Astrocyte (in vitro differentiated cells and primary cell): ENCODE data around the gene MNAT1. TPM values are rescaled to one million over a fixed set of nuclear protein-coding genes. Genes with fewer than 3 reads are reported as not detected.

ENCODE experiments used
- DNase-seq: peaks from one replicate; pipeline ENCODE4 v3.0.0-alpha.2; 2010; ENCODE audit warnings: low read depth
- FAIRE-seq: peaks from 2 replicates; lab custom pipeline; 2011; peaks lifted over from hg19 to GRCh38; lab: Jason Lieb, UNC
- H2AFZ ChIP-seq: 2 replicates; pipeline ENCODE4 v1.6.0; 2012; ENCODE audit warnings: low read depth, low read length, inconsistent platforms
- H3K27ac ChIP-seq: 2 replicates; pipeline ENCODE4 v1.5.1; 2011; ENCODE audit warnings: low read depth, low read length, inconsistent platforms
- H3K27me3 ChIP-seq: 2 replicates; pipeline ENCODE4 v1.6.0; 2011; ENCODE audit warnings: low read length, inconsistent platforms; ENCODE audit not compliant: insufficient read depth
- H3K36me3 ChIP-seq: 2 replicates; pipeline ENCODE4 v1.5.1; 2011; ENCODE audit warnings: low read length, inconsistent platforms; ENCODE audit not compliant: insufficient read depth
- H3K4me1 ChIP-seq: 2 replicates; pipeline ENCODE4 v1.5.1; 2011; ENCODE audit warnings: low read length, inconsistent platforms; ENCODE audit not compliant: insufficient read depth
- H3K4me2 ChIP-seq: 2 replicates; pipeline ENCODE4 v1.6.0; 2012; ENCODE audit warnings: low read length, inconsistent platforms
- H3K4me3 ChIP-seq: 2 replicates; pipeline ENCODE4 v1.5.1; 2011; ENCODE audit warnings: low read depth, mild to moderate bottlenecking, low read length, inconsistent platforms; ENCODE audit not compliant: insufficient read depth
- H3K79me2 ChIP-seq: 2 replicates; pipeline ENCODE4 v1.6.0; 2012; ENCODE audit warnings: mild to moderate bottlenecking, low read length, inconsistent platforms; ENCODE audit not compliant: insufficient read depth
- H3K9ac ChIP-seq: 2 replicates; pipeline ENCODE4 v1.6.0; 2012; ENCODE audit warnings: mild to moderate bottlenecking, low read length, inconsistent platforms
- H3K9me3 ChIP-seq: 2 replicates; pipeline ENCODE4 v1.5.1; 2012; ENCODE audit warnings: low read depth, mild to moderate bottlenecking, low read length, inconsistent platforms; ENCODE audit not compliant: insufficient read depth
- H4K20me1 ChIP-seq: 2 replicates; pipeline ENCODE4 v1.6.0; 2012; ENCODE audit warnings: low read length, inconsistent platforms; ENCODE audit not compliant: insufficient read depth
- H3K27ac Mint-ChIP-seq: one replicate; pipeline ENCODE4 v1.8.0; 2021; ENCODE audit warnings: mild to moderate bottlenecking, mixed read lengths; ENCODE audit not compliant: unreplicated experiment
- H3K27me3 Mint-ChIP-seq: one replicate; pipeline ENCODE4 v1.8.0; 2021; ENCODE audit warnings: low read depth, mixed read lengths; ENCODE audit not compliant: unreplicated experiment
- H3K36me3 Mint-ChIP-seq: one replicate; pipeline ENCODE4 v1.8.0; 2021; ENCODE audit warnings: low read depth, mixed read lengths; ENCODE audit not compliant: unreplicated experiment
- H3K4me1 Mint-ChIP-seq: one replicate; pipeline ENCODE4 v1.8.0; 2021; ENCODE audit warnings: low read depth, mixed read lengths; ENCODE audit not compliant: unreplicated experiment
- H3K4me3 Mint-ChIP-seq: one replicate; pipeline ENCODE4 v1.8.0; 2021; ENCODE audit warnings: mild to moderate bottlenecking, moderate library complexity, mixed read lengths; ENCODE audit not compliant: unreplicated experiment
- H3K9me3 Mint-ChIP-seq: one replicate; pipeline ENCODE4 v1.8.0; 2021; ENCODE audit warnings: mild to moderate bottlenecking, mixed read lengths; ENCODE audit not compliant: unreplicated experiment
- EZH2 ChIP-seq: IDR thresholded peaks from 2 replicates; pipeline ENCODE4 v1.6.1; 2012; ENCODE audit warnings: mild to moderate bottlenecking, low read length, inconsistent platforms; ENCODE audit not compliant: insufficient read depth
- total RNA-seq: library from RNA; stranded (reverse); gene quantifications from 2 replicates; pipeline ENCODE4 v1.2.1, GENCODE V29; 2021
- TF ChIP-seq, protein P1 (sequence below): IDR thresholded peaks from 2 replicates; pipeline ENCODE4 v1.5.1; 2011; ENCODE audit warnings: low read depth, mild to moderate bottlenecking, inconsistent platforms, low read length, moderate library complexity; ENCODE audit not compliant: insufficient read depth

Gene MNAT1
- total RNA-seq, 1 donor from 2014 or later, result 36.0 TPM

DNA sequence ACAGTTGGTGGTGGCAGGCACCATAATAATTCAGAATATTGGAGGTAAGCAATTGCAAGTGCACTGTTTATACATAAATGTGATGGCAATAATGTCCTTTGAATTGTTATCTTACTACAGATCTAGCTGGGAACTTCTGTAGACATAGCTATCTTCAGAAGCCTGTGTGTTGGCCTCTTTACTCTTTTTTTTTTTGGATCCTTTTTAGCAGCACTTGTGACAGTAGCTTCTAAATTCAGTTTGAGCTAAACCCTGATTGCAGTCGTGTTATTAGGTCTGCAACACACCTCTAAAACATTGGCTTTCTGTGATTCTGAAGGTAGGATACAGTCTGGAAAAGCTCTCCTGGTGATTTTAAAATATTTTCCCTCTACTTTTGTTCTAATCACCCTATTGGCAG is 285.0 kb downstream of the MNAT1 start:
- no peak overlapping the region for H2AFZ ChIP-seq
- H3K9me3 Mint-ChIP-seq, result peaks cover 7% of the 10 kb centered on the region
- H3K79me2 ChIP-seq, result no peaks in the 10 kb centered on the region
- H3K27ac ChIP-seq, result no peak overlapping the region
- H3K27me3 Mint-ChIP-seq, result no peaks in the 10 kb centered on the region
- no peak overlapping the region for H3K27ac Mint-ChIP-seq
- DNase-seq, result no peak
- H3K4me2 ChIP-seq, result no peak overlapping the region
- peaks cover 2% of the 10 kb centered on the region for H3K4me1 Mint-ChIP-seq
- TF ChIP-seq, protein P1, sequence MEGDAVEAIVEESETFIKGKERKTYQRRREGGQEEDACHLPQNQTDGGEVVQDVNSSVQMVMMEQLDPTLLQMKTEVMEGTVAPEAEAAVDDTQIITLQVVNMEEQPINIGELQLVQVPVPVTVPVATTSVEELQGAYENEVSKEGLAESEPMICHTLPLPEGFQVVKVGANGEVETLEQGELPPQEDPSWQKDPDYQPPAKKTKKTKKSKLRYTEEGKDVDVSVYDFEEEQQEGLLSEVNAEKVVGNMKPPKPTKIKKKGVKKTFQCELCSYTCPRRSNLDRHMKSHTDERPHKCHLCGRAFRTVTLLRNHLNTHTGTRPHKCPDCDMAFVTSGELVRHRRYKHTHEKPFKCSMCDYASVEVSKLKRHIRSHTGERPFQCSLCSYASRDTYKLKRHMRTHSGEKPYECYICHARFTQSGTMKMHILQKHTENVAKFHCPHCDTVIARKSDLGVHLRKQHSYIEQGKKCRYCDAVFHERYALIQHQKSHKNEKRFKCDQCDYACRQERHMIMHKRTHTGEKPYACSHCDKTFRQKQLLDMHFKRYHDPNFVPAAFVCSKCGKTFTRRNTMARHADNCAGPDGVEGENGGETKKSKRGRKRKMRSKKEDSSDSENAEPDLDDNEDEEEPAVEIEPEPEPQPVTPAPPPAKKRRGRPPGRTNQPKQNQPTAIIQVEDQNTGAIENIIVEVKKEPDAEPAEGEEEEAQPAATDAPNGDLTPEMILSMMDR, result no peak
- no peak for TF ChIP-seq EZH2
- H3K36me3 Mint-ChIP-seq, result peaks cover 7% of the 10 kb centered on the region
- no peak overlapping the region for H3K4me3 ChIP-seq
- no peak for FAIRE-seq
- H3K4me3 Mint-ChIP-seq, result no peak overlapping the region
- no peaks in the 10 kb centered on the region for H3K9me3 ChIP-seq
- no peaks in the 10 kb centered on the region for H4K20me1 ChIP-seq
- no peaks in the 10 kb centered on the region for H3K27me3 ChIP-seq
- no peaks in the 10 kb centered on the region for H3K36me3 ChIP-seq
- no peaks in the 10 kb centered on the region for H3K4me1 ChIP-seq
- H3K9ac ChIP-seq, result no peak overlapping the region

Other genes starting within 250 kb of the MNAT1 start
- gene C14orf39, start 248.7 kb upstream of the MNAT1 start, total RNA-seq, result 1.6 and 2.1 TPM in 2 replicates
- gene SIX6, start 225.6 kb upstream of the MNAT1 start, total RNA-seq, result not detected in 2 replicates
- 0.07 and 0.20 TPM in 2 replicates for gene SIX1, start 85.3 kb upstream of the MNAT1 start, total RNA-seq
- 11.2 and 14.0 TPM in 2 replicates for gene SIX4, start 10.4 kb upstream of the MNAT1 start, total RNA-seq
- gene TRMT5, start 246.3 kb downstream of the MNAT1 start, total RNA-seq, result 14.1 and 14.8 TPM in 2 replicates
- 13.8 and 14.9 TPM in 2 replicates for gene SLC38A6, start 246.5 kb downstream of the MNAT1 start, total RNA-seq